ENCODE results near the gene AATF. TPM values are rescaled to one million over a fixed set of nuclear protein-coding genes. Genes with fewer than 3 reads are reported as not detected.

Gene AATF
- total and polyA plus RNA-seq, 9 of the 15 experiments (the other 6 are each of a cell fraction or from before 2014, with no cell fraction given), result 34.5 to 133 (median 90.1) TPM

DNA sequence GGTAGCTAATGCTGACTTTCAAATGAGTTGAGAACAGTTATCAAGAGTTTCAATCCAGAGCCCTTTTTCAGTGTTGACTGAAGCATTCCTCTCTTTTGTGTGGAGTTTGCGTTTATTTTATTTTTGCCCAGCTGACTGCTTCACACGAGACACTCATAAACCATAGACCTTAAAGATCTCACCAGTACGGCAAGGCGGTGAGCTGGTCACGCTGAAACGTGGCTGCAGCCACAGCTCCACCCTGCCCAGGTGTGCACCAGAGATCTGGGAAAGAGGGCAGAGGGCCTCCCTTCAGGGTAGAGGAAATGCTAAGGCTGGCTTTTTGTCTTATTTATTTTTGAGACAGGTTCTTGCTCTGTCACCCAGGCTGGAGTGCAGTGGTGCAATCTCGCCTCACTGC is 112.2 kb downstream of the AATF start:
- H3K27me3 ChIP-seq (ENCODE audit: control insufficient read depth in 2 of 2, insufficient read depth in 2 of 2, low read length in 2 of 2), result peaks cover 26 to 44% of the 10 kb centered on the region in 2 experiments
- in situ Hi-C loops (cut with MboI), result no loop called here
- BruUV-seq (replicated peaks), result no TSS peak
- no peak overlapping the region for H2AFZ ChIP-seq (ENCODE audit: low read depth, low read length)
- 0 out of 2 replicates have a peak, but pooled peaks cover 4% of the 10 kb centered on the region for H4K20me1 ChIP-seq (replicated peaks; ENCODE audit: control insufficient read depth, insufficient read depth, low read length)
- no peak overlapping the region for H3K9ac ChIP-seq (ENCODE audit: insufficient read depth in 1 of 2, low read depth in 2 of 2, low read length in 2 of 2)
- 5% methylated on average over 7 of the region's 7 CpGs for WGBS (ENCODE audit: insufficient coverage, low coverage, missing lambda C conversion rate)
- intact Hi-C loops (cut with micrococcal nuclease), result no loop called here
- ChIA-PET CTCF (ENCODE audit: low intra/inter-chr PET ratio) (no interaction called here), POLR2A (interaction anchor here (0.8 kb wide), 1 partner anchor 9 kb away, joined by 5 read pairs; no protein-coding TSS in a partner anchor)
- no peaks in the 10 kb centered on the region for H3K9me3 ChIP-seq (replicated peaks; ENCODE audit: control insufficient read depth, insufficient read depth, low read depth, low read length)
- ATAC-seq, result no peak
- H3K36me3 ChIP-seq (ENCODE audit: control insufficient read depth, insufficient read depth, low read length), result peaks cover 15% of the 10 kb centered on the region; the same call in 2 of the 3 replicates
- H3K4me3 ChIP-seq, result no peak overlapping the region
- H3K4me2 ChIP-seq (ENCODE audit: insufficient read depth, low read length), result no peak overlapping the region
- no peaks in the 10 kb centered on the region for H3K9me1 ChIP-seq (ENCODE audit: control insufficient read depth, insufficient read depth, low read length)
- no peak overlapping the region for H3K27ac ChIP-seq (ENCODE audit: extremely low read depth, low read depth, low read length)
- DNase-seq (ENCODE audit: extremely low read depth in 1 of 4, low spot score in 3 of 4), result no peak
- H3K4me1 ChIP-seq (replicated peaks in 1 of 2; ENCODE audit: control insufficient read depth in 2 of 2, insufficient read depth in 2 of 2, low read length in 2 of 2), result peaks cover 0 to 5% of the 10 kb centered on the region in 2 experiments; a peak in 1 of 5 replicates
- no peaks in the 10 kb centered on the region for H3K79me2 ChIP-seq (ENCODE audit: control insufficient read depth, insufficient read depth, low read length)
- no peak for TF ChIP-seq PPARD (CRISPR knock-in tag; IDR thresholded peaks at IDR 0.05)
- no peak for TF ChIP-seq NR2F6 (CRISPR knock-in tag; IDR thresholded peaks at IDR 0.05)
- TF ChIP-seq FOXA3 (CRISPR knock-in tag; conservative IDR thresholded peaks at IDR 0.05 in 1 of 2, IDR thresholded peaks at IDR 0.05 in 1 of 2), result no peak
- TF ChIP-seq PCBP1 (IDR thresholded peaks at IDR 0.05; ENCODE audit: low read depth, low read length, poor library complexity, severe bottlenecking), result no peak
- TF ChIP-seq ARID1B (IDR thresholded peaks at IDR 0.05), result no peak
- TF ChIP-seq FOXM1 (IDR thresholded peaks at IDR 0.05; ENCODE audit: low read depth), result no peak
- TF ChIP-seq FOXM1 (CRISPR knock-in tag; IDR thresholded peaks at IDR 0.05; ENCODE audit: low read depth), result no peak
- no peak for TF ChIP-seq ASH1L (IDR thresholded peaks at IDR 0.05; ENCODE audit: borderline replicate concordance, low read depth, partially characterized antibody)
- no peak for TF ChIP-seq BHLHE40 (IDR thresholded peaks at IDR 0.05; ENCODE audit: low read length)
- no peak for TF ChIP-seq NR2C1 (IDR thresholded peaks at IDR 0.05)
- TF ChIP-seq NR2C1 (tag; IDR thresholded peaks at IDR 0.05), result no peak
- no peak for TF ChIP-seq ELF1 (tag; IDR thresholded peaks at IDR 0.05)
- TF ChIP-seq CREBBP (IDR thresholded peaks at IDR 0.05; ENCODE audit: low read depth, low read length), result no peak
- no peak for FAIRE-seq
